ENCODE data around the gene OTOG. TPM values are rescaled to one million over a fixed set of nuclear protein-coding genes. Genes with fewer than 3 reads are reported as not detected.

OTOG gene
- total RNA-seq, 1 donor from 2014 or later = 42.1 TPM

DNA sequence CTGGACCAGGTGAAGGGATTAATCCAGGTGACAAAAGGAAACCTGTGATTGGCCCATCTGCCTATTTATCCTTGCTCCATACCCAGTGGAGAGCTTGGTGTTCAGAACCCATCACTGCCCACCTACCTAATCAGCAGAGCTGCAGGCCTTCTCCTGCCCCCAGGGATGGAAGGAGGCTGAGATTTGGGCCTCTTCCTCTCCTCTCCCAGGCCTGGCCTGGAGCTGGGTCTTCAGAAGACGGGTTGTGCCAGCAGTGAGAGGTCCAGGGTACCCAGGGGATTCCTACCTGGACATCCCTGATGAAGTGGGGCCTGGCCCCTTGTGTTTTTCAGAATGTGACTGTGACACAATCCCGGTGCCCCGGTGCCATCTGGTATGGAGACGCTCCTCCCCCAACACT, 92.0 kb downstream of the OTOG start:
- no peak overlapping the region for H2AFZ ChIP-seq (replicated peaks)
- no peaks in the 10 kb centered on the region for H3K36me3 ChIP-seq
- no peaks in the 10 kb centered on the region for H3K79me2 ChIP-seq (ENCODE audit: low read depth)
- H3K4me3 Mint-ChIP-seq = no peak overlapping the region
- no peaks in the 10 kb centered on the region for H3K36me3 Mint-ChIP-seq
- no peaks in the 10 kb centered on the region for H3K9me3 ChIP-seq (ENCODE audit: low read depth)
- no peak for TF ChIP-seq EZH2 (IDR thresholded peaks at IDR 0.05)
- no peak for TF ChIP-seq EZH2phosphoT487 (IDR thresholded peaks at IDR 0.05)
- TF ChIP-seq, protein P1, sequence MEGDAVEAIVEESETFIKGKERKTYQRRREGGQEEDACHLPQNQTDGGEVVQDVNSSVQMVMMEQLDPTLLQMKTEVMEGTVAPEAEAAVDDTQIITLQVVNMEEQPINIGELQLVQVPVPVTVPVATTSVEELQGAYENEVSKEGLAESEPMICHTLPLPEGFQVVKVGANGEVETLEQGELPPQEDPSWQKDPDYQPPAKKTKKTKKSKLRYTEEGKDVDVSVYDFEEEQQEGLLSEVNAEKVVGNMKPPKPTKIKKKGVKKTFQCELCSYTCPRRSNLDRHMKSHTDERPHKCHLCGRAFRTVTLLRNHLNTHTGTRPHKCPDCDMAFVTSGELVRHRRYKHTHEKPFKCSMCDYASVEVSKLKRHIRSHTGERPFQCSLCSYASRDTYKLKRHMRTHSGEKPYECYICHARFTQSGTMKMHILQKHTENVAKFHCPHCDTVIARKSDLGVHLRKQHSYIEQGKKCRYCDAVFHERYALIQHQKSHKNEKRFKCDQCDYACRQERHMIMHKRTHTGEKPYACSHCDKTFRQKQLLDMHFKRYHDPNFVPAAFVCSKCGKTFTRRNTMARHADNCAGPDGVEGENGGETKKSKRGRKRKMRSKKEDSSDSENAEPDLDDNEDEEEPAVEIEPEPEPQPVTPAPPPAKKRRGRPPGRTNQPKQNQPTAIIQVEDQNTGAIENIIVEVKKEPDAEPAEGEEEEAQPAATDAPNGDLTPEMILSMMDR (IDR thresholded peaks at IDR 0.05) = no peak
- no peaks in the 10 kb centered on the region for H3K4me1 Mint-ChIP-seq
- no peaks in the 10 kb centered on the region for H3F3A ChIP-seq (ENCODE audit: low read depth)
- H3K27ac ChIP-seq = no peak overlapping the region
- H3K4me1 ChIP-seq = no peaks in the 10 kb centered on the region
- H3K27ac Mint-ChIP-seq = no peak overlapping the region
- H3K27me3 ChIP-seq = no peaks in the 10 kb centered on the region
- no peak overlapping the region for H3K9ac ChIP-seq
- H3K4me3 ChIP-seq = no peak overlapping the region
- no peaks in the 10 kb centered on the region for H3K9me3 Mint-ChIP-seq
- peaks cover 12% of the 10 kb centered on the region for H3K27me3 Mint-ChIP-seq (ENCODE audit: insufficient read depth, low read depth)
- no peak overlapping the region for H3K4me2 ChIP-seq
- H4K20me1 ChIP-seq (ENCODE audit: low read depth) = no peaks in the 10 kb centered on the region
- DNase-seq (ENCODE audit: low spot score) = no peak

DNA sequence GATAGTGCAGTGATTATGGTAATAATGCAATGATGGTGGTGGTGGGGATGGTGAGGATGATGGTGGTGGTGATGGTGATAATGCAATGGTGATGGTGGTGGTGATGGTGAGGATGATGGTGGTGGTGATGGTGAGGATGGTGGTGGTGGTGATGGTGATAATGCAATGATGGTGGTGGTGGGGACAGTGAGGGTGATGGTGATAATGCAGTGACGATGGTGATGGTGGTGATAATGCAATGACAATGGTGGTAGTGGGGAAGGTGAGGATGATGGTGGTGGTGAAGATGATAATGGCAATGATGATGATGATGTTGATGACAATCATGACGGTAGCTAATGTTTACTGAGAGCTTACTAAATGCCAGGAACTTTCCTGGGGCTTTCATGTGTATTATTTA, 92.7 kb downstream of the OTOG start:
- H3K4me3 Mint-ChIP-seq = no peak overlapping the region
- peaks cover 12% of the 10 kb centered on the region for H3K27me3 Mint-ChIP-seq (ENCODE audit: insufficient read depth, low read depth)
- H3K27ac Mint-ChIP-seq = no peak overlapping the region
- no peaks in the 10 kb centered on the region for H3K9me3 Mint-ChIP-seq
- TF ChIP-seq, protein P1 (IDR thresholded peaks at IDR 0.05) = no peak
- no peak for TF ChIP-seq EZH2 (IDR thresholded peaks at IDR 0.05)
- no peak for TF ChIP-seq EZH2phosphoT487 (IDR thresholded peaks at IDR 0.05)
- no peaks in the 10 kb centered on the region for H3K36me3 Mint-ChIP-seq
- Histone ChIP-seq H3F3A (ENCODE audit: low read depth) (no peaks in the 10 kb centered on the region), H3K79me2 (ENCODE audit: low read depth) (no peaks in the 10 kb centered on the region), H4K20me1 (ENCODE audit: low read depth) (no peaks in the 10 kb centered on the region), H3K4me2 (no peak overlapping the region), H3K27ac (no peak overlapping the region), H3K4me3 (no peak overlapping the region), H3K36me3 (no peaks in the 10 kb centered on the region), H2AFZ (replicated peaks) (no peak overlapping the region), H3K9me3 (ENCODE audit: low read depth) (no peaks in the 10 kb centered on the region), H3K27me3 (no peaks in the 10 kb centered on the region), H3K9ac (no peak overlapping the region), H3K4me1 (no peaks in the 10 kb centered on the region)
- DNase-seq (ENCODE audit: low spot score) = no peak
- H3K4me1 Mint-ChIP-seq = no peaks in the 10 kb centered on the region

DNA sequence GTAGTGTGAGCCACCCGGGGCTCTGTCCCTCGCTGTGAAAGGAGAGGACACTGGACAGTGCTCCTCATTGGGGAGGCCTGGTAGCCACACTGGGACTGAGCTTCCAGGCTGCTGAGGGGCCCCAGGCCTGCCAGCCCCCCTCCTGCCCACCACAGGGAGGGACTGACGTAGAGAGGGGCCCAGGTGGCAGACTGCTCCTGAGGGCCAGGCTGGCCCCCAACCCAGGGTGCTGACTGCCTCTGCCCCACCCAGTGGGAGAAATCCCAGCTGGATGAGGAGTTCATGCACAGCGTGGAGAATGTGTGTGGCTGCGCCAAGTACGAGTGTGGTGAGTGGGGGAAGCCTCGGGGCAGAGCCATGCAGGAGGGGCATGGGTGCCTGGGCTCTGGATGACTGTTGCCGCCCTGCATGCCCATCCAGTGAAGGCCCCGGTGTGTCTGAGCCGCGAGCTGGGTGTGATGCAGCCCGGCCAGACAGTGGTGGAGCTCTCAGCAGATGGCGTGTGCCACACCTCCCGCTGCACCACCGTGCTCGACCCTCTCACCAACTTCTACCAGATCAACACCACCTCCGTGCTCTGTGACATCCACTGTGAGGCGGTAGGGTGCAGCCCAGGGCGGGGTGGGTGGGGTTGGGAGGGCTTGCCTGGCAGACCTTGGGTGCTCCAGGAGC, 93.6 kb downstream of the OTOG start:
- Histone ChIP-seq H3K9me3 (ENCODE audit: low read depth) (no peaks in the 10 kb centered on the region), H3K4me1 (no peaks in the 10 kb centered on the region), H3K4me3 (no peak overlapping the region), H3K27me3 (no peaks in the 10 kb centered on the region), H3K9ac (no peak overlapping the region), H3K4me2 (no peak overlapping the region), H4K20me1 (ENCODE audit: low read depth) (no peaks in the 10 kb centered on the region), H3K79me2 (ENCODE audit: low read depth) (no peaks in the 10 kb centered on the region), H3K36me3 (no peaks in the 10 kb centered on the region), H2AFZ (replicated peaks) (no peak overlapping the region), H3K27ac (no peak overlapping the region), H3F3A (ENCODE audit: low read depth) (no peaks in the 10 kb centered on the region)
- Mint-ChIP-seq H3K36me3 (no peaks in the 10 kb centered on the region), H3K9me3 (no peaks in the 10 kb centered on the region), H3K4me3 (no peak overlapping the region), H3K27ac (no peak overlapping the region), H3K27me3 (ENCODE audit: insufficient read depth, low read depth) (peaks cover 10% of the 10 kb centered on the region), H3K4me1 (no peaks in the 10 kb centered on the region)
- TF ChIP-seq EZH2 (IDR thresholded peaks at IDR 0.05) = no peak
- TF ChIP-seq, protein P1 (IDR thresholded peaks at IDR 0.05) = no peak
- no peak for TF ChIP-seq EZH2phosphoT487 (IDR thresholded peaks at IDR 0.05)
- DNase-seq (ENCODE audit: low spot score) = no peak

All from neural progenitor cell (in vitro differentiated cells).